KMS-11 (cell line): ENCODE data around the gene DENND4B.
A peak's percentile ranks its signal among the peaks of the same experiment; 100 is the strongest.

Source experiments
- H2AFZ ChIP-seq: fragments of 200-600 bp; sonication (generic); 2 replicates; pipeline ENCODE4 v1.6.1; 2016; ENCODE audit warnings: antibody characterized with exemption, mixed run types, low read depth
- H3K27ac ChIP-seq: fragments of 200-600 bp; sonication (generic); 2 replicates; pipeline ENCODE4 v1.6.1; 2016; ENCODE audit warnings: mild to moderate bottlenecking, mixed run types
- H3K27me3 ChIP-seq: fragments of 200-600 bp; sonication (generic); 2 replicates; pipeline ENCODE4 v1.6.1; 2017; ENCODE audit warnings: mild to moderate bottlenecking, low read depth, mixed run types, moderate library complexity; ENCODE audit not compliant: insufficient read depth
- H3K36me3 ChIP-seq: fragments of 200-600 bp; sonication (generic); 2 replicates; pipeline ENCODE4 v1.6.1; 2017; ENCODE audit warnings: mild to moderate bottlenecking, mixed run types; ENCODE audit not compliant: insufficient read depth
- H3K4me1 ChIP-seq: fragments of 200-600 bp; sonication (generic); 2 replicates; pipeline ENCODE4 v1.6.1; 2016; ENCODE audit warnings: mild to moderate bottlenecking, low read depth, mixed run types; ENCODE audit not compliant: poor library complexity, severe bottlenecking
- H3K4me2 ChIP-seq: fragments of 200-600 bp; sonication (generic); 2 replicates; pipeline ENCODE4 v1.7.0; 2016; ENCODE audit warnings: mild to moderate bottlenecking, mixed run types
- H3K4me3 ChIP-seq: fragments of 200-600 bp; sonication (generic); IDR thresholded peaks from 2 replicates; pipeline ENCODE4 v1.6.1; 2017; ENCODE audit warnings: low read depth, low read length, mixed read lengths; ENCODE audit not compliant: insufficient read depth
- H3K79me2 ChIP-seq: fragments of 200-600 bp; sonication (generic); 2 replicates; pipeline ENCODE4 v1.6.1; 2016; ENCODE audit warnings: low read depth, mixed run types; ENCODE audit not compliant: insufficient read depth
- H3K9ac ChIP-seq: fragments of 200-600 bp; sonication (generic); 2 replicates; pipeline ENCODE4 v1.6.1; 2016; ENCODE audit warnings: mild to moderate bottlenecking, mixed run types
- H4K20me1 ChIP-seq: fragments of 200-600 bp; sonication (generic); 2 replicates; pipeline ENCODE4 v1.6.1; 2016; ENCODE audit warnings: mild to moderate bottlenecking, mixed run types; ENCODE audit not compliant: insufficient read depth
- TF ChIP-seq, protein P1 (sequence below): fragments of 200-600 bp; sonication (generic); conservative IDR thresholded peaks from 2 replicates; pipeline ENCODE4 v1.6.1; 2017; ENCODE audit warnings: low read depth, mild to moderate bottlenecking, antibody characterized with exemption, low read length, moderate library complexity, mixed read lengths

Gene DENND4B

DNA sequence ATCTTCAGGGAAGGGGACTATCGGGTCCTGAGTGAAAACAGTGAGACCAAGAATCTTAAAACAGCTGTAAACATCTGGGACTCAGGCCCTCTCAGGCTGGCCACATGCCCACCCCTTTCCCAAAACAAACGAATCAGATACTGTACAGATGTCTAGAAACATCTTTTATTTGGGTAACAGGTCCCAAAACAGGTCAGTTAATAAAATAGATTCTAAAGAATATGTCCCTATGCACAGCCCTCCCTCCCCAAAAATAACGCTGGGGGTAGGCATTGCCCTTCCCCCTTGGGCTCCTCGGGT is 12.4 kb upstream of the DENND4B start:
- Histone ChIP-seq H3K4me2 (peak overlapping the region; percentile 70; the same call in 1 of the 2 replicates), H3K36me3 (no peaks in the 10 kb centered on the region), H3K4me1 (peaks cover 43% of the 10 kb centered on the region), H3K4me3 (no peak overlapping the region), H3K27me3 (no peaks in the 10 kb centered on the region), H3K27ac (no peak overlapping the region), H4K20me1 (0 out of 2 replicates have a peak, but pooled peaks cover 7% of the 10 kb centered on the region), H3K9ac (no peak overlapping the region), H3K79me2 (peaks cover 55% of the 10 kb centered on the region), H2AFZ (peak overlapping the region; percentile 76; the same call in 1 of the 2 replicates)
- TF ChIP-seq, protein P1, sequence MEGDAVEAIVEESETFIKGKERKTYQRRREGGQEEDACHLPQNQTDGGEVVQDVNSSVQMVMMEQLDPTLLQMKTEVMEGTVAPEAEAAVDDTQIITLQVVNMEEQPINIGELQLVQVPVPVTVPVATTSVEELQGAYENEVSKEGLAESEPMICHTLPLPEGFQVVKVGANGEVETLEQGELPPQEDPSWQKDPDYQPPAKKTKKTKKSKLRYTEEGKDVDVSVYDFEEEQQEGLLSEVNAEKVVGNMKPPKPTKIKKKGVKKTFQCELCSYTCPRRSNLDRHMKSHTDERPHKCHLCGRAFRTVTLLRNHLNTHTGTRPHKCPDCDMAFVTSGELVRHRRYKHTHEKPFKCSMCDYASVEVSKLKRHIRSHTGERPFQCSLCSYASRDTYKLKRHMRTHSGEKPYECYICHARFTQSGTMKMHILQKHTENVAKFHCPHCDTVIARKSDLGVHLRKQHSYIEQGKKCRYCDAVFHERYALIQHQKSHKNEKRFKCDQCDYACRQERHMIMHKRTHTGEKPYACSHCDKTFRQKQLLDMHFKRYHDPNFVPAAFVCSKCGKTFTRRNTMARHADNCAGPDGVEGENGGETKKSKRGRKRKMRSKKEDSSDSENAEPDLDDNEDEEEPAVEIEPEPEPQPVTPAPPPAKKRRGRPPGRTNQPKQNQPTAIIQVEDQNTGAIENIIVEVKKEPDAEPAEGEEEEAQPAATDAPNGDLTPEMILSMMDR, result no peak

DNA sequence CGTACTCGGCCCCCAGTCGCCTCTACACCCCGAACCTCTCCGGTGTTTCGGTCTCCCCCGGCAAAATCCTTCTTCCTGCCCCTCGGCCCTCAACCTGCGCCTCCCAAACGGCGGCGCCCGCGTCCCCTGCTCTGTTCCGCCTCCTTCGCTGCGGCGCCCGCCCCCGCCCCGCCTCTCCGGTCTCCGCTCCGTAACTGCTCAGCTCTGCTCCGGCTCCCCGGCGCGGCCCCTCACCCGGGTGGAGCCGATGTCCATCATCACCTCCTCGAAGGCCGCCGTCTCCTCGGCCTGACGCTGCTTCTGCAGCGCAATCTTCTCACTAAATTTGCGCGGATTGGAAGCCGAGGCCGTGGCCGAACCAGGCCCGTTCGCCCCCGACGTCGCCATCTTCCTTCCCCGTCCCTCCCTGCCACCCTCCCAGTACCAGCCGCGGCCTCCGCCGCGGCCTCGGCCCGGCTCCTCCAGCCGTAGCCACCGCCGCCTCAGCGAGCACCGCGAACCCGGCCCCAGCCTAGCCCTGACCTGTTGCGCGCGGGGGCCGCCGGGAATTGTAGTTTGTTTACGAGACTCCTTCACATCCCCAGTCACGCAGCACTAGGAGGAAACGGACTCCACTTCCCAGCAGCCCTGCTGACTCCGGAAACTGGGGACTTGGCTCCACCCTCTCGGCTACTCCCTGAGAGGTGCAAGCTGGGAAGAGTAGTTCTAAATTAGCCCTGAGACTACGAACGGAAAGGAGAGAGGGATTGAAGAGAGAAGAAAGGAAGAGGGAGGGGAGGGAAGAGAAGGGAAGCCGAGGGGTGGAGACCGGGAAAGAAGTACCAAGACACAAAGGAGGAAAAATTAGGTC is 11.8 kb upstream of the DENND4B start, which contains the start of gene CRTC2:
Gene CRTC2, minus strand, starts transcription at position 502 of the 850 bp plus-strand sequence. Its CDS starts 115 bp downstream, at position 387.
- peaks cover 56% of the 10 kb centered on the region for H3K79me2 ChIP-seq
- peak within 1 kb of the TSS; percentile 99 for H3K4me3 ChIP-seq
- peak within 1 kb of the TSS; percentile 70 for H3K4me2 ChIP-seq
- H4K20me1 ChIP-seq, result 0 out of 2 replicates have a peak, but pooled peaks cover 7% of the 10 kb centered on the region
- no peaks in the 10 kb centered on the region for H3K27me3 ChIP-seq
- TF ChIP-seq, protein P1, result no peak
- peaks cover 41% of the 10 kb centered on the region for H3K4me1 ChIP-seq
- H2AFZ ChIP-seq, result peak within 1 kb of the TSS; percentile 76
- peak within 1 kb of the TSS; percentile 38 for H3K27ac ChIP-seq
- no peaks in the 10 kb centered on the region for H3K36me3 ChIP-seq
- peak within 1 kb of the TSS; percentile 55 for H3K9ac ChIP-seq

- Histone ChIP-seq H3K27ac (peak overlapping the region; percentile 38), H3K9ac (peak overlapping the region; percentile 55), H3K4me1 (peaks cover 39% of the 10 kb centered on the region), H4K20me1 (0 out of 2 replicates have a peak, but pooled peaks cover 7% of the 10 kb centered on the region), H3K4me3 (peak overlapping the region; percentile 99), H3K36me3 (no peaks in the 10 kb centered on the region; the same call in 1 of the 2 replicates), H3K79me2 (peaks cover 52% of the 10 kb centered on the region), H3K4me2 (peak overlapping the region; percentile 70), H3K27me3 (no peaks in the 10 kb centered on the region), H2AFZ (peak overlapping the region; percentile 76)
- TF ChIP-seq, protein P1, result no peak
Observed at GRCh38 chr1:153957744-153958110, 11.2 kb upstream of the DENND4B start.

GRCh38 chr1:153956997-153957715 is 10.6 kb upstream of the DENND4B start:
- peak overlapping the region; percentile 76; the same call in 1 of the 2 replicates for H2AFZ ChIP-seq
- peak overlapping the region; percentile 99 for H3K4me3 ChIP-seq
- H3K4me1 ChIP-seq, result peaks cover 34% of the 10 kb centered on the region
- H3K9ac ChIP-seq, result peak overlapping the region; percentile 55; the same call in 1 of the 2 replicates
- H4K20me1 ChIP-seq, result 0 out of 2 replicates have a peak, but pooled peaks cover 7% of the 10 kb centered on the region
- peaks cover 46% of the 10 kb centered on the region for H3K79me2 ChIP-seq
- H3K4me2 ChIP-seq, result peak overlapping the region; percentile 70
- peak overlapping the region; percentile 38; the same call in 1 of the 2 replicates for H3K27ac ChIP-seq
- H3K27me3 ChIP-seq, result no peaks in the 10 kb centered on the region
- no peaks in the 10 kb centered on the region; the same call in 1 of the 2 replicates for H3K36me3 ChIP-seq
- TF ChIP-seq, protein P1, result no peak
